IPS DF 6.9 (cell line): Measurements from ENCODE around the gene PAQR3.
"Not testable (repeated sequence)": the region's sequence is repeated elsewhere in the genome, so short reads cannot be mapped to it uniquely, and the experiment has no call there.

Source experiments
- DNase-seq: peaks from one replicate; pipeline ENCODE4 v3.0.0-alpha.2; 2013; ENCODE audit warnings: low read depth, low spot score
- H3K27ac ChIP-seq: one replicate; pipeline ENCODE4 v1.5.1; 2013; ENCODE audit warnings: low read length, control low read depth
- H3K27me3 ChIP-seq: 2 replicates; pipeline ENCODE4 v1.6.1; 2013; ENCODE audit warnings: mild to moderate bottlenecking, low read length; ENCODE audit not compliant: control insufficient read depth, insufficient read depth
- H3K36me3 ChIP-seq: 2 replicates; pipeline ENCODE4 v1.6.1; 2013; ENCODE audit warnings: low read length; ENCODE audit not compliant: control insufficient read depth, insufficient read depth
- H3K4me1 ChIP-seq: 2 replicates; pipeline ENCODE4 v1.6.1; 2013; ENCODE audit warnings: low read length; ENCODE audit not compliant: control insufficient read depth, insufficient read depth
- H3K4me3 ChIP-seq: 2 replicates; pipeline ENCODE4 v1.5.1; 2013; ENCODE audit warnings: mild to moderate bottlenecking, low read length
- H3K9me3 ChIP-seq: 2 replicates; pipeline ENCODE4 v1.6.1; 2013; ENCODE audit warnings: low read length, inconsistent platforms; ENCODE audit not compliant: control insufficient read depth, insufficient read depth
- WGBS: extraction: QIAGEN DNeasy Blood & Tissue Kit; methylation state at CpG from one replicate; pipeline ENCODE4 v1.1.7; 2013; ENCODE audit warnings: mixed read lengths, missing lambda C conversion rate; ENCODE audit not compliant: insufficient read length, insufficient coverage; 5-methylcytosine and 5-hydroxymethylcytosine counted together

The PAQR3 gene

GRCh38 chr4:78930016-78930629, 9.1 kb downstream of the PAQR3 start:
- H3K36me3 ChIP-seq = no peaks in the 10 kb centered on the region; the same call in 1 of the 2 replicates

GRCh38 chr4:78928835-78929234, 10.4 kb downstream of the PAQR3 start:
- no peaks in the 10 kb centered on the region for H3K4me1 ChIP-seq
- no peak overlapping the region for H3K4me3 ChIP-seq
- DNase-seq = no peak
- no peaks in the 10 kb centered on the region; the same call in 1 of the 2 replicates for H3K36me3 ChIP-seq
- H3K27ac ChIP-seq = no peak overlapping the region
- H3K9me3 ChIP-seq = no peaks in the 10 kb centered on the region
- no peaks in the 10 kb centered on the region for H3K27me3 ChIP-seq
- no CpG with 5 or more reads among the region's 9 CpGs for WGBS

More at GRCh38 chr4:78930016-78930629, 9.1 kb downstream of the PAQR3 start:
- Histone ChIP-seq H3K4me1 (no peaks in the 10 kb centered on the region), H3K9me3 (no peaks in the 10 kb centered on the region), H3K4me3 (no peak overlapping the region), H3K27me3 (no peaks in the 10 kb centered on the region), H3K27ac (no peak overlapping the region)
- no CpG with 5 or more reads among the region's 6 CpGs for WGBS
- DNase-seq = no peak

- H3K36me3 ChIP-seq = no peaks in the 10 kb centered on the region; the same call in 1 of the 2 replicates
- WGBS = no CpG with 5 or more reads among the region's 1 CpG
- no peak for DNase-seq
Measured at GRCh38 chr4:78926826-78927225, 12.4 kb downstream of the PAQR3 start.

GRCh38 chr4:78923464-78924312, 15.6 kb downstream of the PAQR3 start:
- Histone ChIP-seq H3K27me3 (no peaks in the 10 kb centered on the region), H3K4me1 (no peaks in the 10 kb centered on the region), H3K4me3 (no peak overlapping the region), H3K36me3 (no peaks in the 10 kb centered on the region; the same call in 1 of the 2 replicates), H3K27ac (no peak overlapping the region), H3K9me3 (no peaks in the 10 kb centered on the region)
- no CpG with 5 or more reads among the region's 4 CpGs for WGBS
- no peak for DNase-seq

More at GRCh38 chr4:78926826-78927225, 12.4 kb downstream of the PAQR3 start:
- Histone ChIP-seq H3K27ac (no peak overlapping the region), H3K27me3 (no peaks in the 10 kb centered on the region), H3K4me3 (no peak overlapping the region), H3K9me3 (no peaks in the 10 kb centered on the region), H3K4me1 (no peaks in the 10 kb centered on the region)

- no peaks in the 10 kb centered on the region; the same call in 1 of the 2 replicates for H3K36me3 ChIP-seq
- no peaks in the 10 kb centered on the region for H3K4me1 ChIP-seq
- no peaks in the 10 kb centered on the region for H3K27me3 ChIP-seq
- DNase-seq = no peak
- H3K9me3 ChIP-seq = no peaks in the 10 kb centered on the region
- no CpG with 5 or more reads among the region's 4 CpGs for WGBS
- H3K4me3 ChIP-seq = no peak overlapping the region
- no peak overlapping the region for H3K27ac ChIP-seq
Measured at GRCh38 chr4:78922207-78922606, 17.0 kb downstream of the PAQR3 start.

GRCh38 chr4:78910612-78911011, 28.6 kb downstream of the PAQR3 start:
- Histone ChIP-seq H3K4me1 (no peaks in the 10 kb centered on the region), H3K4me3 (no peak overlapping the region), H3K9me3 (no peaks in the 10 kb centered on the region), H3K36me3 (no peaks in the 10 kb centered on the region; the same call in 1 of the 2 replicates), H3K27ac (no peak overlapping the region), H3K27me3 (no peaks in the 10 kb centered on the region)
- no peak for DNase-seq
- no CpG with 5 or more reads among the region's 2 CpGs for WGBS

- H3K4me1 ChIP-seq, DNase-seq, H3K9me3 ChIP-seq, H3K4me3 ChIP-seq, H3K27ac ChIP-seq, H3K36me3 ChIP-seq, H3K27me3 ChIP-seq: not testable (repeated sequence)
- no CpG with 5 or more reads among the region's 6 CpGs for WGBS
Measured at GRCh38 chr4:78908974-78909373, 30.3 kb downstream of the PAQR3 start.

GRCh38 chr4:78907638-78908037, 31.6 kb downstream of the PAQR3 start:
- Histone ChIP-seq H3K4me1 (no peaks in the 10 kb centered on the region), H3K9me3 (no peaks in the 10 kb centered on the region), H3K4me3 (no peak overlapping the region), H3K36me3 (no peaks in the 10 kb centered on the region; the same call in 1 of the 2 replicates), H3K27me3 (no peaks in the 10 kb centered on the region), H3K27ac (no peak overlapping the region)
- no peak for DNase-seq
- WGBS = no CpG with 5 or more reads among the region's 6 CpGs

GRCh38 chr4:78904143-78904542, 35.1 kb downstream of the PAQR3 start:
- WGBS = no CpG with 5 or more reads among the region's 1 CpG
- H3K36me3 ChIP-seq = no peaks in the 10 kb centered on the region
- no peak for DNase-seq
- H3K4me1 ChIP-seq = no peaks in the 10 kb centered on the region
- H3K27me3 ChIP-seq = no peaks in the 10 kb centered on the region
- H3K9me3 ChIP-seq = no peaks in the 10 kb centered on the region
- no peak overlapping the region for H3K4me3 ChIP-seq
- H3K27ac ChIP-seq = no peak overlapping the region

- H3K4me1 ChIP-seq = no peaks in the 10 kb centered on the region
- H3K27me3 ChIP-seq = no peaks in the 10 kb centered on the region
- no peak overlapping the region for H3K27ac ChIP-seq
- WGBS = no CpG with 5 or more reads among the region's 1 CpG
- DNase-seq = no peak
- H3K36me3 ChIP-seq = no peaks in the 10 kb centered on the region
- H3K9me3 ChIP-seq = no peaks in the 10 kb centered on the region
- H3K4me3 ChIP-seq = no peak overlapping the region
Measured at GRCh38 chr4:78902298-78902697, 36.9 kb downstream of the PAQR3 start.
